Activated naive CD8-positive, alpha-beta T cell treated with anti-CD3 and anti-CD28 coated beads, Interleukin-2, amount 50 U/mL, for 16 hours (primary cell): ENCODE data around the gene CORO1C.
"Not testable (repeated sequence)": the region's sequence is repeated elsewhere in the genome, so short reads cannot be mapped to it uniquely, and the experiment has no call there.

ENCODE experiments used
- DNase-seq: peaks from one replicate; pipeline ENCODE4 v3.0.0-alpha.2; 2020; ENCODE audit warnings: low read depth, low spot score

The CORO1C gene

GRCh38 chr12:108755481-108755880 lies 24.2 kb upstream of the CORO1C start:
- DNase-seq, result no peak

GRCh38 chr12:108753976-108754375 lies 22.7 kb upstream of the CORO1C start:
- DNase-seq, result no peak

GRCh38 chr12:108752387-108752786 lies 21.1 kb upstream of the CORO1C start:
- no peak for DNase-seq

GRCh38 chr12:108751821-108752220 lies 20.5 kb upstream of the CORO1C start:
- no peak for DNase-seq

GRCh38 chr12:108751003-108751402 lies 19.7 kb upstream of the CORO1C start:
- not testable (repeated sequence) for DNase-seq

GRCh38 chr12:108750526-108750925 lies 19.2 kb upstream of the CORO1C start:
- no peak for DNase-seq

GRCh38 chr12:108747563-108747962 lies 16.2 kb upstream of the CORO1C start:
- DNase-seq, result no peak

- DNase-seq, result no peak
Measured at GRCh38 chr12:108745641-108746040, 14.3 kb upstream of the CORO1C start.

- no peak for DNase-seq
Measured at GRCh38 chr12:108744021-108744897, 12.9 kb upstream of the CORO1C start.

- DNase-seq, result no peak
Measured at GRCh38 chr12:108738170-108738569, 6.9 kb upstream of the CORO1C start.

GRCh38 chr12:108735855-108736254 lies 4.5 kb upstream of the CORO1C start:
- no peak for DNase-seq

- no peak for DNase-seq
Measured at GRCh38 chr12:108734200-108734906, 3.0 kb upstream of the CORO1C start.

- not testable (repeated sequence) for DNase-seq
Measured at GRCh38 chr12:108733230-108733531, 1.9 kb upstream of the CORO1C start.

- no peak for DNase-seq
Measured at GRCh38 chr12:108732489-108733229, 1.3 kb upstream of the CORO1C start.

- DNase-seq, result peak; percentile 95
Measured at GRCh38 chr12:108731866-108732461, 646 bp upstream of the CORO1C start.

- no peak for DNase-seq
Measured at GRCh38 chr12:108730365-108731104, 783 bp downstream of the CORO1C start.

GRCh38 chr12:108729612-108730364 lies 1.5 kb downstream of the CORO1C start:
- DNase-seq, result no peak

- DNase-seq, result no peak
Measured at GRCh38 chr12:108728820-108729611, 2.3 kb downstream of the CORO1C start.

- no peak for DNase-seq
Measured at GRCh38 chr12:108727868-108728735, 3.2 kb downstream of the CORO1C start.
